Measurements from ENCODE around the gene PLAAT5.

- TF ChIP-seq SNRNP70 (IDR thresholded peaks at IDR 0.05; ENCODE audit: low read depth, low read length): no peak
- no peak for TF ChIP-seq RAD21 (CRISPR knock-in tag; IDR thresholded peaks at IDR 0.05)
- no peak for TF ChIP-seq NFE2 (CRISPR knock-in tag; IDR thresholded peaks at IDR 0.05)
- no peak for TF ChIP-seq ZNF281 (CRISPR knock-in tag; IDR thresholded peaks at IDR 0.05; ENCODE audit: borderline replicate concordance)
Observed at GRCh38 chr11:63490551-63491239, at the start of gene PLAAT5.

Data from HepG2 (cell line).